Occipital lobe (tissue), 2 donors: Measurements from ENCODE around the gene SH3RF1. TPM values are rescaled to one million over a fixed set of nuclear protein-coding genes. Genes with fewer than 3 reads are reported as not detected.

ENCODE experiments used
- DNase-seq: peaks from one replicate; lab custom pipeline; 2025; lab: John Stamatoyannopoulos, UW
- total RNA-seq: library from RNA; depleted of rRNA; stranded (reverse); fragments of >200 nt; gene quantifications from one replicate; pipeline ENCODE4 v1.2.3, GENCODE V29; 2014

The SH3RF1 gene
- total RNA-seq, 1 donor from 2014 or later, result 8.1 TPM

- no peak for DNase-seq
Measured at GRCh38 chr4:169070895-169071218, 199.9 kb downstream of the SH3RF1 start.

GRCh38 chr4:169070071-169070894 lies 200.5 kb downstream of the SH3RF1 start:
- DNase-seq, result no peak

GRCh38 chr4:169068423-169068822 lies 202.3 kb downstream of the SH3RF1 start:
- no peak for DNase-seq

- DNase-seq, result no peak
Measured at GRCh38 chr4:169066934-169067333, 203.8 kb downstream of the SH3RF1 start.

- DNase-seq, result no peak
Measured at GRCh38 chr4:169064296-169064695, 206.5 kb downstream of the SH3RF1 start.

GRCh38 chr4:169063441-169063840 lies 207.3 kb downstream of the SH3RF1 start:
- no peak for DNase-seq

- no peak for DNase-seq
Measured at GRCh38 chr4:169062897-169063244, 207.9 kb downstream of the SH3RF1 start.

- DNase-seq, result no peak
Measured at GRCh38 chr4:169061386-169061785, 209.4 kb downstream of the SH3RF1 start.

GRCh38 chr4:169060391-169061091 lies 210.2 kb downstream of the SH3RF1 start:
- DNase-seq, result no peak

- DNase-seq, result no peak
Measured at GRCh38 chr4:169059306-169060211, 211.2 kb downstream of the SH3RF1 start.

- DNase-seq, result no peak
Measured at GRCh38 chr4:169058312-169058711, 212.4 kb downstream of the SH3RF1 start.

GRCh38 chr4:169054879-169055278 lies 215.9 kb downstream of the SH3RF1 start:
- DNase-seq, result no peak

GRCh38 chr4:169052594-169052945 lies 218.2 kb downstream of the SH3RF1 start:
- DNase-seq, result no peak

GRCh38 chr4:169051761-169052593 lies 218.8 kb downstream of the SH3RF1 start:
- DNase-seq, result no peak

- DNase-seq, result no peak
Measured at GRCh38 chr4:169050881-169051760, 219.6 kb downstream of the SH3RF1 start.

GRCh38 chr4:169050284-169050683 lies 220.5 kb downstream of the SH3RF1 start:
- no peak for DNase-seq

- DNase-seq, result no peak
Measured at GRCh38 chr4:169048868-169049414, 221.8 kb downstream of the SH3RF1 start.

GRCh38 chr4:169047956-169048355 lies 222.8 kb downstream of the SH3RF1 start:
- no peak for DNase-seq

- no peak for DNase-seq
Measured at GRCh38 chr4:169045862-169046584, 224.7 kb downstream of the SH3RF1 start.
